ENCODE results near the gene CORO6.
"Not testable (repeated sequence)": the region's sequence is repeated elsewhere in the genome, so short reads cannot be mapped to it uniquely, and the experiment has no call there.

CORO6 gene

GRCh38 chr17:29622337-29623282, at the start of gene CORO6:
Gene CORO6, minus strand, starts transcription at chr17:29622912. Its CDS starts 1,491 bp downstream, at chr17:29621421.
- DNase-seq (ENCODE audit: low read depth in 2 of 2), result no peak

- no peak for DNase-seq (ENCODE audit: low read depth in 2 of 2)
These were observed 48.9 kb upstream of the CORO6 start for GRCh38 chr17:29671661-29672060.

- DNase-seq (ENCODE audit: low read depth in 2 of 2), result no peak
These were observed 46.6 kb upstream of the CORO6 start for GRCh38 chr17:29669266-29669665.

GRCh38 chr17:29667969-29668368, 45.3 kb upstream of the CORO6 start:
- DNase-seq (ENCODE audit: low read depth in 2 of 2), result no peak

- no peak for DNase-seq (ENCODE audit: low read depth in 2 of 2)
These were observed 42.7 kb upstream of the CORO6 start for GRCh38 chr17:29665481-29665810.

GRCh38 chr17:29664743-29665480, 42.2 kb upstream of the CORO6 start:
- DNase-seq (ENCODE audit: low read depth in 2 of 2), result no peak

GRCh38 chr17:29663155-29663554, 40.4 kb upstream of the CORO6 start:
- no peak for DNase-seq (ENCODE audit: low read depth in 2 of 2)

- no peak for DNase-seq (ENCODE audit: low read depth in 2 of 2)
These were observed 38.5 kb upstream of the CORO6 start for GRCh38 chr17:29661213-29661612.

- no peak for DNase-seq (ENCODE audit: low read depth in 2 of 2)
These were observed 36.4 kb upstream of the CORO6 start for GRCh38 chr17:29659155-29659554.

GRCh38 chr17:29655323-29655722, 32.6 kb upstream of the CORO6 start:
- no peak for DNase-seq (ENCODE audit: low read depth in 2 of 2)

- no peak for DNase-seq (ENCODE audit: low read depth in 2 of 2)
These were observed 31.4 kb upstream of the CORO6 start for GRCh38 chr17:29653995-29654714.

GRCh38 chr17:29652976-29653375, 30.3 kb upstream of the CORO6 start:
- DNase-seq (ENCODE audit: low read depth in 2 of 2), result no peak

- not testable (repeated sequence) for DNase-seq (ENCODE audit: low read depth in 2 of 2)
These were observed 29.2 kb upstream of the CORO6 start for GRCh38 chr17:29651913-29652312.

- no peak for DNase-seq (ENCODE audit: low read depth in 2 of 2)
These were observed 27.7 kb upstream of the CORO6 start for GRCh38 chr17:29650396-29650795.

GRCh38 chr17:29649359-29649758, 26.6 kb upstream of the CORO6 start:
- no peak for DNase-seq (ENCODE audit: low read depth in 2 of 2)

GRCh38 chr17:29648005-29648404, 25.3 kb upstream of the CORO6 start:
- no peak for DNase-seq (ENCODE audit: low read depth in 2 of 2)

- DNase-seq (ENCODE audit: low read depth in 2 of 2), result no peak
These were observed 22.9 kb upstream of the CORO6 start for GRCh38 chr17:29645515-29646051.

GRCh38 chr17:29643817-29644160, 21.1 kb upstream of the CORO6 start:
- no peak for DNase-seq (ENCODE audit: low read depth in 2 of 2)

GRCh38 chr17:29642171-29642611, 19.5 kb upstream of the CORO6 start:
- DNase-seq (ENCODE audit: low read depth in 2 of 2), result no peak

GRCh38 chr17:29640981-29641642, 18.4 kb upstream of the CORO6 start:
- no peak for DNase-seq (ENCODE audit: low read depth in 2 of 2)

- no peak for DNase-seq (ENCODE audit: low read depth in 2 of 2)
These were observed 17.7 kb upstream of the CORO6 start for GRCh38 chr17:29640413-29640812.

- DNase-seq (ENCODE audit: low read depth in 2 of 2), result no peak
These were observed 11.2 kb upstream of the CORO6 start for GRCh38 chr17:29633886-29634285.

All from activated CD8-positive, alpha-beta memory T cell treated with anti-CD3 and anti-CD28 coated beads for 4 hours (primary cell).